NCI-H526 treated with DMSO at 0.1 percent for 48 hours (cell line): ENCODE data around the gene RNF123.

Experiments
- DNase-seq: peaks from one replicate; lab custom pipeline; 2025; lab: John Stamatoyannopoulos, UW

The RNF123 gene

DNA sequence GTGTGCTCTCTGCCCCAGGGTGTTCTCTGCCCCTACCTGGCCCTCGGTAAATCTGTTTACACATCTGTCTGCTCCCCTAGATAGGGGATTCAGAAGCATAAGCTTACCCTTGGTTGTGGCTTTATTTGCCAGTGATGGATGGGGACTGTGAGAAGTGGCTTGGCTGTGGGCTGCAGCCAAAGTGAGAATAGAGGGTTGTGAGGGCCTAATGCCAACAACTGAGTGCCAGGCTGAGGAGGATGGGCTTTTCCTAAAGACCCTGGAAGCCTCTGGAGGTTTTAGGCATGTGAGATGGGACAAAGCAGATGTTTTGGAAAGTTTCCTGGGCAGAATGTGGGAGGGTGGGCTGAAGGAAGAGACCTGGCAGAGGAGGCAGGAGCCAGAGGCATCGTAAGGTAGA lies 30.6 kb upstream of the RNF123 start:
- no peak for DNase-seq

GRCh38 chr3:49659756-49660155 lies 29.6 kb upstream of the RNF123 start:
- DNase-seq = no peak

- no peak for DNase-seq
Observed at GRCh38 chr3:49661281-49661680, 28.1 kb upstream of the RNF123 start.

- no peak for DNase-seq
Observed at GRCh38 chr3:49662021-49662420, 27.3 kb upstream of the RNF123 start.

GRCh38 chr3:49662720-49663413 lies 26.5 kb upstream of the RNF123 start:
- no peak for DNase-seq

DNA sequence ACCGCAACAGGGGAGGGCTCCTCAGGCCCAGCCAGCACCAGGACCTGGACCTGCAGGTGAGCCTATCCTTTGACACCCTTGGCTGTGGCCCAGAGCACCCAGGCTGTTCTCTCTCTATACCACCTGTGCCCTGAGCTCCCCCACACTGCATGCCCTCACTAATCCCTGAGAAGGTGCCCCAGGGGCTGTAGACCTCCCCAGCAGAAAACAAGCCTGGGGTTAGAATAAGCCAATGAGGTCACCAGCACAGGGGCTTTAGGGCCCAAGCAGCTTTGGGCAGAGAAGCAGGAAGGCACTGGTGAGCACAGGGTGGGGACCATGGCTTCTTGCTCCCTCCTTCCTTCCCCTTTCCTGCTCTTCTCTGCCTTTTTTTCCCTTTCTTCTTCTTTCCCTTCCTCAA lies 25.5 kb upstream of the RNF123 start:
- no peak for DNase-seq

DNA sequence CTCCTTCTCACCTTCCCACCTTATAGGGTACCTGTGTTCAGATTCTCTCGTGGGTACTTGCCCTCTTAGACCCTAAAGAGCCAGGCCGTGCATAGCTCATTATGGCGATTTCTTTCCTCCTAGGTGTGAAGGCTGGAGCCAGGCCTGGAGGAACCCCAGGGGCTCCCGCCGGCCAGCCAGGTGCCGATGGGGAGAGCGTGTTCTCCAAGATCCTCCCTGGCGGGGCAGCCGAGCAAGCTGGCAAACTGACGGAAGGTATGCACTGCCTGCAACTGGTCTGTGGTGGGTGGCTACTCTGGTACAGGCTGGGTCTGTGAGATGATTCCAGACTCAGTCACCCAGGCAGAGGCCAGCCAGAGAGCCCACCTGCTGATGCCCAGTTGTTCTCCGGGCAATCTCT lies 25.1 kb upstream of the RNF123 start:
- DNase-seq = no peak

GRCh38 chr3:49665822-49666519 lies 23.4 kb upstream of the RNF123 start:
- no peak for DNase-seq

DNA sequence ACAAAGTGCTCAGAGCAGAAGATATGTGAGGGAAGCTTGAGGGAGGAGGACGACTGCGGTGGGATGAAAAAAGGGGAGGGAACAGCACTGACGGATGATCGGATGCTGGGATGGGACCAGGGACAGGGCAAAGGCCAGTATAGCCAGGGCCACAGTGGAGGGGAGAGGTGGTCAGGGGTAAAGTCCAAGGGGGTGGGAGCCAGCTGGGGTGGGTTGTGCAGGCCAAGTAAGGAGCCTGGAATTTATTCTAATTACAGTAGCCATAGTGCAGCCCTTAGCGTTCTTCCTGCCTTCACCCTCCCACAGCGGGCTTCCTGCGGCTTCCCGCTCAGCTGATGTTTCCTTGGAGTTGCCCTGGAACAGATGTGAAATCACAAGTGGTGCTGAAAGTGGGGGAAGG lies 22.8 kb upstream of the RNF123 start:
- DNase-seq = no peak

- DNase-seq = no peak
Observed at GRCh38 chr3:49667701-49668413, 21.5 kb upstream of the RNF123 start.

DNA sequence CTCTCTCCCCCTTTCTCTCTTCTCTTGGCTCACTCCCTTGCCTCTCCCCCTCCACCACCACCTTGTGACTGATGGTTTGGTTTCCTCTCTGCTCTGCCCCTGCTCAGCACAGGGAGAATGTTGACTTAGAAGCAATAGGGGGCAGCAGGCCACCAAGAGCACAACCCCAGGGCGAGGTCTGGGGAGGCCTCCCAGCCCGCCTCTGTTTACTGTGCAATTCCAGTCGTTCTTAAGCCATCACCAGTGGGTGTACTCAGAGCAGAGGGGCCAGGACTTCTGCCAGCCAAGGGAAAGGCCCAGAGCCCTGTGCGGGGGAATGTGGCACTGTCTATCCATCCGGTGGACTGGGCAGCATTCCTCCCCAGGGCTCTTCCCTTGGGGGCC lies 21.0 kb upstream of the RNF123 start:
- DNase-seq = no peak

- no peak for DNase-seq
Observed at GRCh38 chr3:49668861-49669260, 20.5 kb upstream of the RNF123 start.

- DNase-seq = no peak
Observed at GRCh38 chr3:49669352-49669751, 20.0 kb upstream of the RNF123 start.

DNA sequence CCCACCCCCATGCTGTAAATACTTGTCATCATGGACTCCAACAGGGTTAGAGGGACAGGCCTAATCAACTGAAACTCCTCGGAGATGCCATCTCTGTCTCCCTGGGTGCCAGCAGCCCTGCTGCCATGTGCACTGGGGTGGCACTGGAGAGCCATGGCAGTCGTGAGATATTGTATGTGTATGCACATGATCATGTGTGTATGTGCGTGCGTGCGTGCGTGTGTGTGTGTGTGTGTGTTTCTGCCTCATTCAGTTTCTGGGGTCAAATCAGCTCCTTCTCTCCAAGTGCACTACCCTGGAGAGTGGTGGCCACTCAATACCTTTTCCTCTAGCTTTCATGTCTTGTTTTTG lies 18.4 kb upstream of the RNF123 start:
- DNase-seq = no peak

DNA sequence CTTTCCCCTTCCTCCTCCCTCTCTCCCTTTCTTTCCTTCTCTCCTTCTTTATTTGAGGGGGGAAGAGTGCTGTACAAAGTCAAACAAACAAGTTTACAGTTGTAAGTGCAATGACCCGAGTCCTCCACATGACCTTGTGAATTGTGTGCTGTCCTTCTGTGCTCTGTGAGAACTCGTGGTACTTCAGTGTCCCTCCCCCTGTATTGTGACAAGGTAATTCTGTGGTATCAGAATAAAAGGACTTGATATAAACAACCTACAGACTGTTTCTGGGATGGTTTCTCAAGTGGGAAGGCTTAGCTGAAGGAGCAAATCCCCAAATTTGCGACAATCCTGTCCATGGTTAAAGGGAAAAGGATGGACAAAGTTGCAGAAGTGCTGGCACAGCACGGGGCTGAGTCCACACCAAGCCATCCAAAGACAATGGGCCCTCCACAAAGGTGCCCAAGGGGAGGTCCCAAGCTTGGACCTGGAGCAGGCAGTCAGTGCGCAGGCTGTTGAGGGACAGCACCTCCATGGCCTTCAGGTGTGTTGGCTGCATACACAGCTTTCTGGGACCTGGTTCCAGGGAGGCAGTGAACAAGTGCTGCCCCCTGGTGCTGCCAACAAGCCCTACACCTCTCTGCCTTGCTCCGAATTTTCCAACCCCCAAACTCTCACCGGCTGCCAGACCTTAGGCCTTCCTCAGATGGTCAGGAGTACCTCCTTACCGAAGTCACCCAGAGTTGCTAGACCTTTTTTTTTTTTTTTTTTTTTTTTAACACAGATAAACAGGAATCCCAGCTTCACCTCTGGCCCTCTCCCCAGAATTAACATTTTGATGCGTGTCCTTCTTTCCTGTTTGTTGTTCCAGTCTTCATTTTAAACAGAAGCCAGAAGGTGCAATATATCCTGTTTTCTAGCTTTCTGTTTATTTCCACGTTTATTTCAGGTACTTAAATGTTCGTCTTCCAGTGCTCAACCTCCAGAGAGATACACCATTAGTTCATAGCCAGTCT lies 17.8 kb upstream of the RNF123 start:
- DNase-seq = no peak

DNA sequence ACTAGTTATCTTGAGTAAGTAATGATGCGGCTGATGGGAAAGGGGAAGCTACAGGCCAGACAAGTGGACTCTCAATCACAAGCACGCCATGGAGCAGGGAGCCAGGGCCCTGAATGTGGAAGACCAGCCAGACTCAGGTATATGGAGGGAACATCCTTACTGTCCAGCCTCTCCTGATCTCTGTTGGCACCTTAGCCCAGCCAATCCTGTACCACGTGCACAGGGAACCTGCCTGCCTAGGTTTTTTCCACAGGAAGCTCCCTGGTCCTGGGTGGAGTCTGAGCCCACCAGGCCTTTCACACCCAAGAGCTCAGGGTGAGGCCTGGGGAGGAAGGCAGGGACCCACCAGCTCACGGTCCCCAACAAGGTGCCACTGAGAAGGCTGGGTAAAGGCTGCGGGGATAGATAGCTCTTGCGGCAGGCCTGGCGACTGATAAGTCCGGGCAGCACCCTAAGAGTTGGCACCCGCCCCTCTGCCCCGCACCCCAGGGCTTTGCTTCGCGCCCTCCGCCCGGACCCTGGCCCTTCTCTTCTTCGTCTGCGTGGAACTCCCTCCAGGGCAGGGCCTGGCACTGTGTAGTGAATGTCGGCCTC lies 16.1 kb upstream of the RNF123 start:
- DNase-seq = no peak

GRCh38 chr3:49673715-49674496 lies 15.5 kb upstream of the RNF123 start, which contains the start of gene APEH:
Gene APEH, plus strand, starts transcription at chr3:49674351. Its CDS starts 51 bp downstream, at chr3:49674402.
- DNase-seq = no peak

DNA sequence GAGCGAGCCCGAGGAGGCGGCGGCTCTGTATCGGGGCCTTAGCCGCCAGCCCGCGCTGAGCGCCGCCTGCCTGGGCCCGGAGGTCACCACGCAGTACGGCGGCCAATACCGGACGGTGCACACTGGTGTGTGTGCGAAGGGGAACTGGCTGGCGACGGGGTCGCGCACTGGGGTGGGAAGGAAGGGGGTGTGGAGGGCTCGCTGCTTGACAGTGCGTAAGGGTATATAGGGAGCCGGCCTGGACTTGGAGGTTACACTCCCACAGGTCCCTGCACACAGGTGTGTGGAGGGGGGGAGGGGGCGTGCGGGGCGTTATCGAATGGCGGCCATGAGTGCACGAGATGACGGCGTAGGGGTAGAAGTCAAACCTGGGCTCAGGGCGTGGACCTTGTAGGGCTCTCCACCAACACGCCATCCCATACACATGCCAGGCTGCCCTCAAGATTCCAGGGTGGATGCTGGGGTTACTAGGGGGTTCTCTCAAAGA lies 14.8 kb upstream of the RNF123 start:
- no peak for DNase-seq

GRCh38 chr3:49675912-49676311 lies 13.4 kb upstream of the RNF123 start:
- no peak for DNase-seq

- no peak for DNase-seq
Observed at GRCh38 chr3:49680493-49681231, 8.7 kb upstream of the RNF123 start.
